DOHH2 (cell line): Measurements from ENCODE around the gene SLC16A12.

Source experiments
- EZH2phosphoT487 ChIP-seq: fragments of 200-600 bp; sonication (generic); IDR thresholded peaks from 2 replicates; pipeline ENCODE4 v1.6.1; 2017; ENCODE audit warnings: borderline replicate concordance, mild to moderate bottlenecking, antibody characterized with exemption, low read length, moderate library complexity, mixed read lengths
- TF ChIP-seq, protein P1 (sequence below): fragments of 200-600 bp; sonication (generic); IDR thresholded peaks from one replicate; pipeline ENCODE4 v1.5.1; 2014; ENCODE audit warnings: antibody characterized with exemption, mild to moderate bottlenecking, low read depth, low read length; ENCODE audit not compliant: poor library complexity, severe bottlenecking

DNA sequence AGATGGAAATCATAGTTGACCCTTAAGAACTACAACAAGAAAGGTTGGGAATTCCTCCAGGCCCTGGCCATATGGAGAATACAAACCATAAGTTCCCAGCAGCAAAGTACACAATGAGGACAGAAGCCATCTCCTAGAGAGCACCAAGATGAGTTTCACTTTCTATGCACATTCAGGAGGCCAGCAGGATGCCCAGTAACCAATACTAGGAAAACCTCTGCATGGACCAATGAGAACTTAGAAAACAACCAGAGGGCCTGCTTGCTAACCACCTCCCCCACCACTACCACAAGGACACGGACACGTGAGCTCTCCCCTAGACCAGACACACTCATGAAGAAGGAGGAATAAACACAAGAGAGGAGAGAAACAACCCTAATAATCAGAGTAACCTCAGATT is 64.8 kb downstream of the SLC16A12 start:
- TF ChIP-seq, protein P1, sequence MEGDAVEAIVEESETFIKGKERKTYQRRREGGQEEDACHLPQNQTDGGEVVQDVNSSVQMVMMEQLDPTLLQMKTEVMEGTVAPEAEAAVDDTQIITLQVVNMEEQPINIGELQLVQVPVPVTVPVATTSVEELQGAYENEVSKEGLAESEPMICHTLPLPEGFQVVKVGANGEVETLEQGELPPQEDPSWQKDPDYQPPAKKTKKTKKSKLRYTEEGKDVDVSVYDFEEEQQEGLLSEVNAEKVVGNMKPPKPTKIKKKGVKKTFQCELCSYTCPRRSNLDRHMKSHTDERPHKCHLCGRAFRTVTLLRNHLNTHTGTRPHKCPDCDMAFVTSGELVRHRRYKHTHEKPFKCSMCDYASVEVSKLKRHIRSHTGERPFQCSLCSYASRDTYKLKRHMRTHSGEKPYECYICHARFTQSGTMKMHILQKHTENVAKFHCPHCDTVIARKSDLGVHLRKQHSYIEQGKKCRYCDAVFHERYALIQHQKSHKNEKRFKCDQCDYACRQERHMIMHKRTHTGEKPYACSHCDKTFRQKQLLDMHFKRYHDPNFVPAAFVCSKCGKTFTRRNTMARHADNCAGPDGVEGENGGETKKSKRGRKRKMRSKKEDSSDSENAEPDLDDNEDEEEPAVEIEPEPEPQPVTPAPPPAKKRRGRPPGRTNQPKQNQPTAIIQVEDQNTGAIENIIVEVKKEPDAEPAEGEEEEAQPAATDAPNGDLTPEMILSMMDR, result no peak
- no peak for TF ChIP-seq EZH2phosphoT487
